ENCODE results near the gene ZBTB43. TPM values are rescaled to one million over a fixed set of nuclear protein-coding genes. Genes with fewer than 3 reads are reported as not detected.
"Not testable (repeated sequence)": the region's sequence is repeated elsewhere in the genome, so short reads cannot be mapped to it uniquely, and the experiment has no call there.

The ZBTB43 gene
- total RNA-seq, 1 donor from 2014 or later = 21.8 TPM

GRCh38 chr9:126814091-126814490 is 9.3 kb downstream of the ZBTB43 start:
- no peak for TF ChIP-seq CTCF (IDR thresholded peaks at IDR 0.05; ENCODE audit: unreplicated experiment)
- Mint-ChIP-seq H3K9me3 (ENCODE audit: low read depth) (peaks cover 22% of the 10 kb centered on the region), H3K27ac (no peak overlapping the region), H3K4me1 (ENCODE audit: low read depth) (no peaks in the 10 kb centered on the region), H3K27me3 (no peaks in the 10 kb centered on the region), H3K36me3 (ENCODE audit: insufficient read depth) (peaks cover 57% of the 10 kb centered on the region), H3K4me3 (ENCODE audit: low read depth) (no peak overlapping the region)
- no peak for DNase-seq (ENCODE audit: low spot score, unreplicated experiment)

DNA sequence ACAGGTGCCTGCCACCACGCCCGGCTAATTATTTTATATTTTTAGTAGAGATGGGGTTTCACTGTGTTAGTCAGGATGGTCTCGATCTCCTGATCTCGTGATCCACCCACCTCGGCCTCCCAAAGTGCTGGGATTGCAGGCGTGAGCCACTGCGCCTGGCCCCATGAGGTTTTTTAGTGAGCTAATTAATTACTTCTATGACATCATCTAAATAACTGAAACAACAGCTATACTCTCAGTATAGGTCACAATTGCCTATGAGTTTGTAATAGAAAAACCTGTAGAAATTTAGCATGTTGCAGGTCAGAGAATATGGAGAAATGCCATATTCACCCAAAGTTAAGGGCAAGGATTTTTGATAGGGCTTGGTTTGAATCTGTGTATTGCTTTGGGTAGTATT is 12.8 kb downstream of the ZBTB43 start:
- not testable (repeated sequence) for H3K4me1 Mint-ChIP-seq (ENCODE audit: low read depth); H3K27ac Mint-ChIP-seq; DNase-seq (ENCODE audit: low spot score, unreplicated experiment); H3K27me3 Mint-ChIP-seq; H3K4me3 Mint-ChIP-seq (ENCODE audit: low read depth)
- peaks cover 28% of the 10 kb centered on the region for H3K9me3 Mint-ChIP-seq (ENCODE audit: low read depth)
- H3K36me3 Mint-ChIP-seq (ENCODE audit: insufficient read depth) = peaks cover 65% of the 10 kb centered on the region

- Mint-ChIP-seq H3K4me1 (ENCODE audit: low read depth) (peaks cover 3% of the 10 kb centered on the region), H3K9me3 (ENCODE audit: low read depth) (peaks cover 26% of the 10 kb centered on the region), H3K27me3 (no peaks in the 10 kb centered on the region), H3K27ac (no peak overlapping the region), H3K4me3 (ENCODE audit: low read depth) (no peak overlapping the region), H3K36me3 (ENCODE audit: insufficient read depth) (peaks cover 61% of the 10 kb centered on the region)
- TF ChIP-seq CTCF (IDR thresholded peaks at IDR 0.05; ENCODE audit: unreplicated experiment) = no peak
- no peak for DNase-seq (ENCODE audit: low spot score, unreplicated experiment)
These were observed 13.6 kb downstream of the ZBTB43 start for GRCh38 chr9:126818482-126818881.

DNA sequence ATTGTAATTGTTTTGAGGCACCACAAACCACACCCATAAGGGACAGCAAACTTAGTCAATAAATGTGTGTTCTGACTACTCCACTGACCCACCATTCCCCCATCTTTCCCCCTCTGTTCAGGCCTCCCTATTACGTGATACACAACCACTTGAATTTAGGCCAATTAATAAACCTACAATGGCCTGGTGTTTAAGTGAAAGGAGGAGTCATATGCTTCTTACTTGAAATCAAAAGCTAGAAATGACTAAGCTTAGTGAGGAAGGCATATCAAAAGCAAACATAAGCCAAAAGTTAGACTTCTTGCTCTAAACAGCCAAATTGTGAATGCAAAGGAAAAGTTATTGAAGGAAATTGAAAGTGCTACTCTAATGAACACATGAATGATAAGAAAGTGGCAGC is 14.6 kb downstream of the ZBTB43 start:
- peaks cover 56% of the 10 kb centered on the region for H3K36me3 Mint-ChIP-seq (ENCODE audit: insufficient read depth)
- H3K27me3 Mint-ChIP-seq = no peaks in the 10 kb centered on the region

DNA sequence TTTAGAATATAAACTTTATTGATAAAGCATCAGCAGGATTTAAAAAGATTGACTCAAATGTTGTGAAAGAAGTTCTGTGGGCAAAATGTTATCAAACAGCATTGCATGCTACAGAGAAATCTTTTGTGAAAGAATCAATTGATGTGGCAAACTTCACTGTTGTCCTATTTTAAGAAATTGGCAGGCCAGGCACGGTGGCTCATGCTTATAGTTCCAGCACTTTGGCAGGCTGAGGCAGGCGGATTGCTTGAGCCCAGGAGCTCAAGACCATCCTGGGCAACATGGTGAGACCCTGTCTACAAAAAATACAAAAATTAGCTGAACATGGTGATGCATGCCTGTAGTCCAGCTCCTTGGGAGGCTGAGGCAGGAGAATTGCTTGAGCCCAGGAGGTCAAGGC is 17.4 kb downstream of the ZBTB43 start:
- Mint-ChIP-seq H3K4me1 (ENCODE audit: low read depth) (peaks cover 19% of the 10 kb centered on the region), H3K27me3 (no peaks in the 10 kb centered on the region), H3K36me3 (ENCODE audit: insufficient read depth) (peaks cover 46% of the 10 kb centered on the region), H3K4me3 (ENCODE audit: low read depth) (no peak overlapping the region), H3K27ac (peak overlapping the region; percentile 78), H3K9me3 (ENCODE audit: low read depth) (peaks cover 13% of the 10 kb centered on the region)
- no peak for TF ChIP-seq CTCF (IDR thresholded peaks at IDR 0.05; ENCODE audit: unreplicated experiment)
- DNase-seq (ENCODE audit: low spot score, unreplicated experiment) = no peak

More for the DNA sequence above, 14.6 kb downstream of the ZBTB43 start:
- TF ChIP-seq CTCF (IDR thresholded peaks at IDR 0.05; ENCODE audit: unreplicated experiment) = no peak
- Mint-ChIP-seq H3K4me3 (ENCODE audit: low read depth) (no peak overlapping the region), H3K9me3 (ENCODE audit: low read depth) (peaks cover 23% of the 10 kb centered on the region), H3K27ac (no peak overlapping the region), H3K4me1 (ENCODE audit: low read depth) (peaks cover 8% of the 10 kb centered on the region)
- no peak for DNase-seq (ENCODE audit: low spot score, unreplicated experiment)

DNA sequence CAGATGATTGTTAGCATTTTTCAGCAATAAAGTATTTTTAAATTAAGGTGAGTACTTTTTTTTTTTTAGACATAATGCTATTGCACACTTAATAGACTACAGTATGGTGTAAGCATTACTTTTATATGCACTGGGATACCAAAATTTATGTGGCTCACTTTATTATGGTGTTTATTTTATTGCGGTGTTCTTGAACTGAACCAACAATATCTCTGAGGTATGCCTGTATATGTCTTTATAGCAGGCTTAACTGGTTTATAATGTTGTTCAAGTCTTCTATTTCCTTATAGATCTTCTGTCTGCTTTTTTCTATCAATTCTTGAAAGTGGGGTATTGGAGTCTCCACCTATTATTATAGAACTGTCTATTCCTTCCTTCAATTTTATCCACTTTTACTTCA is 18.0 kb downstream of the ZBTB43 start:
- Mint-ChIP-seq H3K4me1 (ENCODE audit: low read depth) (peaks cover 19% of the 10 kb centered on the region), H3K27me3 (no peaks in the 10 kb centered on the region), H3K36me3 (ENCODE audit: insufficient read depth) (peaks cover 42% of the 10 kb centered on the region), H3K27ac (peak overlapping the region; percentile 78), H3K4me3 (ENCODE audit: low read depth) (no peak overlapping the region), H3K9me3 (ENCODE audit: low read depth) (peaks cover 13% of the 10 kb centered on the region)
- no peak for TF ChIP-seq CTCF (IDR thresholded peaks at IDR 0.05; ENCODE audit: unreplicated experiment)
- DNase-seq (ENCODE audit: low spot score, unreplicated experiment) = no peak

GRCh38 chr9:126824052-126824451 is 19.2 kb downstream of the ZBTB43 start:
- peaks cover 32% of the 10 kb centered on the region for H3K36me3 Mint-ChIP-seq (ENCODE audit: insufficient read depth)
- peaks cover 23% of the 10 kb centered on the region for H3K4me1 Mint-ChIP-seq (ENCODE audit: low read depth)
- not testable (repeated sequence) for H3K27me3 Mint-ChIP-seq; H3K9me3 Mint-ChIP-seq (ENCODE audit: low read depth); DNase-seq (ENCODE audit: low spot score, unreplicated experiment); H3K4me3 Mint-ChIP-seq (ENCODE audit: low read depth)
- peak overlapping the region; percentile 89 for H3K27ac Mint-ChIP-seq

All from progenitor cell of endocrine pancreas (in vitro differentiated cells).